ENCODE data around the gene RSF1. TPM values are rescaled to one million over a fixed set of nuclear protein-coding genes. Genes with fewer than 3 reads are reported as not detected.

RSF1 gene
- total and polyA plus RNA-seq, 2 experiments from 2014 or later: 68.9 to 81.7 TPM

DNA sequence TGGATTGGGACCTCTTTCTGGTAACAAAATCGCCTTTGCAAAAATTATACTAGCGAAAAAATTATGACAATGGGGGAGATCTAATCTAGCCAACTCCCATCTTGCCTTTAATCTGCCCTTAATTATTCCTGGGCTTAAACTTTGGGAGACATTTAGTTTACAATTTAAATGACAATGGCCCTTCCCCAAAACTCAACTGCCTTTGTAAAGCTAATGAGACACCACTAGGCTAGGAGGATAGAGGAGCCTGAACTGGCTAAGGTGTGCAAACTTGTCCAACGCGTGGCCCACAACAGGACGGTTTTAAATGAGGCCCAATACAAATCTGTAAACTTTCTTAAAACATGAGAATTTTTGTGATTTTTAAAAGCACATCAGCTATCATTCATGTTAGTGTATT, 67.3 kb downstream of the RSF1 start:
- H3K9me3 ChIP-seq (ENCODE audit: low read depth): no peaks in the 10 kb centered on the region
- peaks cover 4% of the 10 kb centered on the region for H3K36me3 ChIP-seq
- no peaks in the 10 kb centered on the region for H3K27me3 ChIP-seq
- no peak overlapping the region for H3K4me3 ChIP-seq
- DNase-seq (ENCODE audit: low read depth in 1 of 2, low spot score in 1 of 2): no peak
- TF ChIP-seq, protein P1, sequence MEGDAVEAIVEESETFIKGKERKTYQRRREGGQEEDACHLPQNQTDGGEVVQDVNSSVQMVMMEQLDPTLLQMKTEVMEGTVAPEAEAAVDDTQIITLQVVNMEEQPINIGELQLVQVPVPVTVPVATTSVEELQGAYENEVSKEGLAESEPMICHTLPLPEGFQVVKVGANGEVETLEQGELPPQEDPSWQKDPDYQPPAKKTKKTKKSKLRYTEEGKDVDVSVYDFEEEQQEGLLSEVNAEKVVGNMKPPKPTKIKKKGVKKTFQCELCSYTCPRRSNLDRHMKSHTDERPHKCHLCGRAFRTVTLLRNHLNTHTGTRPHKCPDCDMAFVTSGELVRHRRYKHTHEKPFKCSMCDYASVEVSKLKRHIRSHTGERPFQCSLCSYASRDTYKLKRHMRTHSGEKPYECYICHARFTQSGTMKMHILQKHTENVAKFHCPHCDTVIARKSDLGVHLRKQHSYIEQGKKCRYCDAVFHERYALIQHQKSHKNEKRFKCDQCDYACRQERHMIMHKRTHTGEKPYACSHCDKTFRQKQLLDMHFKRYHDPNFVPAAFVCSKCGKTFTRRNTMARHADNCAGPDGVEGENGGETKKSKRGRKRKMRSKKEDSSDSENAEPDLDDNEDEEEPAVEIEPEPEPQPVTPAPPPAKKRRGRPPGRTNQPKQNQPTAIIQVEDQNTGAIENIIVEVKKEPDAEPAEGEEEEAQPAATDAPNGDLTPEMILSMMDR (IDR thresholded peaks at IDR 0.05; ENCODE audit: low read depth, low read length): no peak
- H3K27ac ChIP-seq: peak overlapping the region; percentile 43
- peaks cover 6% of the 10 kb centered on the region for H3K4me1 ChIP-seq (ENCODE audit: low read depth)

DNA sequence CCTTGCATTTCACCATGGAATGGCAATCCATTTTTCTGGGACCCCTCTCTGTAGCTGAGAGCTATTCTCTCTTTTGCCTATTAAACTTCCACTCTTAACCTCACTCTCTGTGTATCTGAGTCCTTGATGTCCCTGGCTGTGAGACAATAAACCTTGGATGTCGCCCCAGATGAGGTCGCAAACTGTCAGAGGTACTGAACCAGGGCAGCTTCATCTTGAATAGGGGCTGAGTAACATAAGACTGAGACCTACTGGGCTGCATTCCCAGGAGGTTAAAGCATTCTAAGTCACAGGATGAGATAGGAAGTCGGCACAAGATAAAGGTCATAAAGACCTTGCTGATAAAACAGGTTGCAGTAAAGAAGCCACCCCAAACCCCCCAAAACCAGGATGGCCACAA, 68.0 kb downstream of the RSF1 start:
- Histone ChIP-seq H3K27ac (peak overlapping the region; percentile 43), H3K9me3 (ENCODE audit: low read depth) (no peaks in the 10 kb centered on the region), H3K36me3 (peaks cover 4% of the 10 kb centered on the region), H3K4me3 (no peak overlapping the region), H3K4me1 (ENCODE audit: low read depth) (peaks cover 6% of the 10 kb centered on the region), H3K27me3 (no peaks in the 10 kb centered on the region)
- TF ChIP-seq, protein P1 (IDR thresholded peaks at IDR 0.05; ENCODE audit: low read depth, low read length): no peak
- no peak for DNase-seq (ENCODE audit: low read depth in 1 of 2, low spot score in 1 of 2)

DNA sequence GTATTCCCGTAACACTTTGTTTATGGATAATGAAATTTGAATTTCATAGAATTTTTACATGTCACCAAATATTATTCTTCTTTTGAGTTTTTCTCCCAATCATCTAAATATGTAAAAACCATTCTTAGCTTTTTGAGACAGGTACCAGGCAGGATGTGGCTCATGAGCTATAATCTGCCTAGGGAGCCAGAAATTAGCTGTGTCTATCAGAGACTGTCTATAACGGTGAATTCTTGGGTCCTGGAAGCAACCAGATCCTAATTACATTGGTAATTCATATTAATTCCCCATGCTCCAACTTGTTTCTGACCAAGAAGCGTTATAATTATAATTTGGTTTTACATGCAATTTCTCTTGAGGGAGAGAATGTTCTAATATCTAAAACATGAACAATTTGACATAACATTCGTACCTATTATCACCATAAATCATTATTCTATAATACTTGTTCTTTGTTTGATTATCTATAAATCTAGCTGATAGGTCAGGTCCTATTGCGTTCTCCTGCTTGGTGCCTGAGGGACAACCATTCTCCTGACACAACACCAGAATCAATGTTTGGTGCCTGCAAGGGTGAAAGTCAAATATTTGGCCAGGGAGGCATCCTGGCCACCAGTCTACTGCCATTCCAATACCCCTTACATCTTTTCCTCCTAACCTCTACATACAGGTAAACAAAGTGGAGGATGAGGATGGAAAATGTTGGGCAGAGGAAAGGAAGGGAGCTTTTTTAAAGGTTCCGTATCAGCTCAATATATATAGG, 69.9 kb downstream of the RSF1 start:
- TF ChIP-seq, protein P1 (IDR thresholded peaks at IDR 0.05; ENCODE audit: low read depth, low read length): no peak
- Histone ChIP-seq H3K9me3 (ENCODE audit: low read depth) (no peaks in the 10 kb centered on the region), H3K27ac (no peak overlapping the region), H3K4me1 (ENCODE audit: low read depth) (peaks cover 6% of the 10 kb centered on the region), H3K4me3 (no peak overlapping the region), H3K36me3 (peaks cover 4% of the 10 kb centered on the region), H3K27me3 (no peaks in the 10 kb centered on the region)
- DNase-seq (ENCODE audit: low read depth in 1 of 2, low spot score in 1 of 2): no peak

DNA sequence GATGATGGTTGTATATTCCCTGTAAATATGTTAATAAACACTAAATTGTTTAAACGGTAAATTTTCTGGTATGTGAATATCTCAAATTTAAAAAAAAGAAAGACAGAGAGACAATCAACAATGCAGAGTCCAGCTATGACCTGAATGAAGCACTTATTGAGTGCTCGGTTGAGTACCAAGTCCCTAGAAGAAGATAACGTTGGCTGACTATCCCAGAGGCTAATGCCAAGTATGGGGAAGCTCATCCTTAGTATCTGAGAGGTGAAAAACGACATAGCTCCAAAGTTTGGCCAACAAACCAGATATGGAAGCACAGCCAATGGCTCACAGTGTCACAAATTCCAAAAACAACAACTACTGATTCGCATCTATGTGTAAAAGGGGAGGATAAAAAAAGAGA, 71.3 kb downstream of the RSF1 start:
- TF ChIP-seq, protein P1 (IDR thresholded peaks at IDR 0.05; ENCODE audit: low read depth, low read length): no peak
- H3K36me3 ChIP-seq: peaks cover 4% of the 10 kb centered on the region
- H3K9me3 ChIP-seq (ENCODE audit: low read depth): no peaks in the 10 kb centered on the region
- no peak for DNase-seq (ENCODE audit: low read depth in 1 of 2, low spot score in 1 of 2)
- H3K4me3 ChIP-seq: no peak overlapping the region
- peaks cover 6% of the 10 kb centered on the region for H3K4me1 ChIP-seq (ENCODE audit: low read depth)
- H3K27ac ChIP-seq: no peak overlapping the region
- H3K27me3 ChIP-seq: no peaks in the 10 kb centered on the region

DNA sequence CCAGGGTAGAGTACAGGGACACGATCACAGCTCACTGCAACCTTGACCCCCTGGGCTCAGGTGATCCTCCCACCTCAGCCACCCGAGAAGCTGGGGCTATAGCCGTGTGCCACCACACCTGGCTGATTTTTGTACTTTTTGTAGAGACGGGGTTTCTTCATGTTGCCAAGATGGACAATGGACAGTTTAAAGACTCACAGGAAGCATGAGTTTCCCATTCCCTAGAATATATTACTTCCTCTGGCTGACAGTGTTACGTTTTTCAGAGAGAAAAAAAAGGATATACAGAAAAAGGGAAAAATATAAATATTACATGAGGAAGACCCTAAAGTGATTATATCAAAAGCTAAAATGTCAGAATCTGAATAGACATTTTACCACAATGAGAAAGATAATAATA, 72.3 kb downstream of the RSF1 start:
- TF ChIP-seq, protein P1 (IDR thresholded peaks at IDR 0.05; ENCODE audit: low read depth, low read length): no peak
- Histone ChIP-seq H3K36me3 (no peaks in the 10 kb centered on the region), H3K4me3 (no peak overlapping the region), H3K27me3 (no peaks in the 10 kb centered on the region), H3K9me3 (ENCODE audit: low read depth) (no peaks in the 10 kb centered on the region), H3K27ac (no peak overlapping the region), H3K4me1 (ENCODE audit: low read depth) (peaks cover 6% of the 10 kb centered on the region)
- no peak for DNase-seq (ENCODE audit: low read depth in 1 of 2, low spot score in 1 of 2)

Data from cardiac muscle cell (in vitro differentiated cells and primary cell).